SK-N-MC (cell line): ENCODE results near the gene SCGB1C1.
A peak's percentile ranks its signal among the peaks of the same experiment; 100 is the strongest.

Experiments used
- DNase-seq: peaks from one replicate; pipeline ENCODE4 v3.0.0-alpha.2; 2011; ENCODE audit warnings: low read depth, low spot score
- H3K27ac ChIP-seq: fragments of 200-600 bp; sonication (generic); 2 replicates; pipeline ENCODE4 v1.5.1; 2016; ENCODE audit warnings: mixed run types
- H3K36me3 ChIP-seq: fragments of 200-600 bp; sonication (generic); 2 replicates; pipeline ENCODE4 v1.6.1; 2017; ENCODE audit warnings: antibody characterized with exemption, low read length, mixed read lengths; ENCODE audit not compliant: insufficient read depth
- H3K4me3 ChIP-seq: fragments of 200-600 bp; sonication (generic); 2 replicates; pipeline ENCODE4 v1.5.1; 2016
- H3K9ac ChIP-seq: fragments of 200-600 bp; sonication (generic); 2 replicates; pipeline ENCODE4 v1.8.0; 2017; ENCODE audit warnings: mixed run types, mixed read lengths; ENCODE audit not compliant: insufficient read length
- H3K9me3 ChIP-seq: fragments of 200-600 bp; sonication (generic); 2 replicates; pipeline ENCODE4 v1.6.1; 2017; ENCODE audit warnings: low read depth, mild to moderate bottlenecking, antibody characterized with exemption, low read length, moderate library complexity, mixed read lengths
- EZH2 ChIP-seq: fragments of 200-600 bp; sonication (generic); IDR thresholded peaks from one replicate; pipeline ENCODE4 v1.6.1; 2017; ENCODE audit warnings: antibody characterized with exemption
- FOXP2 ChIP-seq: optimal IDR thresholded peaks from 2 replicates; pipeline ENCODE3; 2011; ENCODE audit warnings: mild to moderate bottlenecking, moderate library complexity; ENCODE audit not compliant: insufficient read depth; ENCODE audit errors: extremely low read length, control extremely low read depth
- POLR2AphosphoS5 ChIP-seq: IDR thresholded peaks from 2 replicates; pipeline ENCODE4 v1.6.1; 2012; ENCODE audit warnings: mild to moderate bottlenecking, low read depth, low read length, borderline replicate concordance

SCGB1C1 gene

DNA sequence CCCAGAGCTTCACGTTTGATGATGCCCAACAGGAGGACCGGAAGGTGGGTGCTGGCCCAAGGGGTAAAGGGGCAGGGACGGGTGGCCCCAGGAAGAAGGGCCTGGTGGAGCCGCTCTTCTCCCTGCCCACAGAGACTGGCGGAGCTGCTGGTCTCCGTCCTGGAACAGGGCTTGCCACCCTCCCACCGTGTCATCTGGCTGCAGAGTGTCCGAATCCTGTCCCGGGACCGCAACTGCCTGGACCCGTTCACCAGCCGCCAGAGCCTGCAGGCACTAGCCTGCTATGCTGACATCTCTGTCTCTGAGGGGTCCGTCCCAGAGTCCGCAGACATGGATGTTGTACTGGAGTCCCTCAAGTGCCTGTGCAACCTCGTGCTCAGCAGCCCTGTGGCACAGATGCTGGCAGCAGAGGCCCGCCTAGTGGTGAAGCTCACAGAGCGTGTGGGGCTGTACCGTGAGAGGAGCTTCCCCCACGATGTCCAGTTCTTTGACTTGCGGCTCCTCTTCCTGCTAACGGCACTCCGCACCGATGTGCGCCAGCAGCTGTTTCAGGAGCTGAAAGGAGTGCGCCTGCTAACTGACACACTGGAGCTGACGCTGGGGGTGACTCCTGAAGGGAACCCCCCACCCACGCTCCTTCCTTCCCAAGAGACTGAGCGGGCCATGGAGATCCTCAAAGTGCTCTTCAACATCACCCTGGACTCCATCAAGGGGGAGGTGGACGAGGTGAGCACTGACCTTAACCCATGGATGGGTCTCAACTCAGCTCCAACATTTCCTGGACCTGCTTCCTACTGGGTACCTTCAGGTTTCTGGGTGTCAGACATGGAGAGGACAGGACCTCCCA lies 16.6 kb downstream of the SCGB1C1 start:
- Histone ChIP-seq H3K27ac (no peak overlapping the region), H3K4me3 (peak overlapping the region; percentile 96), H3K9me3 (no peaks in the 10 kb centered on the region), H3K36me3 (peaks cover 50% of the 10 kb centered on the region), H3K9ac (peak overlapping the region; percentile 95)
- TF ChIP-seq FOXP2 (no peak), POLR2AphosphoS5 (no peak), EZH2 (no peak)
- DNase-seq, result no peak

DNA sequence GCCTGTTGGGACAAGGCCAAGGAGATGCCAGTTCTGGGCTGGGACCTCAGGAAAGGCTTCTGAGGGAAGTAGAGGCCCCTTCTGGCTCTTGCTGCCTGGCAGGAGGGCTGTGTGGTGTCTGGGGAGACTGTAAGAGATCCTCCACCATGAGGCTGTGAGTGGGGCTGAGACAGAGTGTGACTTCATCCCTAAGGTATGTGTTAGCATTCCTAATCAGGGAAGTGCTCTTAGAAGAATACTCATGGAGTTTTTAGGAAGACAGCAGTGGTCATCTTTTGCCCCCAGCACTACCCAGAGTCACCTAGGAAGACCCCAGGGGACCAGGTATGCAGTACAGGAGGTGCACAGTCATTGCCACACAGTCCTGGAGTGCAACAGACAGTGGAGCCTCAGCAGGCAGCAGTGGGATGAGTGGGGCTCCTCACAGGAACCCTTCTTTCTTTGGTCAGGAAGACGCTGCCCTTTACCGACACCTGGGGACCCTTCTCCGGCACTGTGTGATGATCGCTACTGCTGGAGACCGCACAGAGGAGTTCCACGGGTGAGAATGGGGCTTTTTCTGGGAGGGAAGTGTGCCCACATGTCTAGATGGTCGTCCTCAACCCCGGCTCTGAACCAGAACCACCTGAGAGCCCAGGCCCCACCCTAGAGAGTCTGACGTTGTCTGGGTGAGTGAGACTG lies 17.4 kb downstream of the SCGB1C1 start:
- H3K4me3 ChIP-seq, result peak overlapping the region; percentile 96
- no peak for DNase-seq
- H3K27ac ChIP-seq, result no peak overlapping the region
- TF ChIP-seq FOXP2, result no peak
- no peak for TF ChIP-seq EZH2
- TF ChIP-seq POLR2AphosphoS5, result no peak
- peak overlapping the region; percentile 37 for H3K9ac ChIP-seq
- H3K9me3 ChIP-seq, result no peaks in the 10 kb centered on the region
- peaks cover 52% of the 10 kb centered on the region for H3K36me3 ChIP-seq

DNA sequence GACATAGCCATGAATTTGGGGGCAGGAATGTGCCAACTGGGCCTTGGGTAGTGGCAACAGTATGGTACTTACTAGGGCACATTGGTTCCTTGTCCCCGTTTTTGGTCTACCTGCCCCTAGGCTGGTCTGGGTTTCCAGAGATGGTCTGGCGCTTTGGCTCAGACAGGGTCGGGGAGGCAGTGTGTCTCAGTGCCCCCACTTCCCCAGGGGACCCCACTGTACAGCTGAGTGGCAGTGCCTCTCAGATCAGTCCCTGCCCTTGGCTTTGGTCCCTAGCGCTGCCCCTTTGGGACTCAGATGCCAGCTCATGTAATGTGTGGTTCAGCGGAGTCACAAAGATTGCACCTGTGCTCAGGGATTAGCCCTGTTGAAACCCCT lies 17.9 kb downstream of the SCGB1C1 start:
- no peaks in the 10 kb centered on the region for H3K9me3 ChIP-seq
- no peak for DNase-seq
- TF ChIP-seq POLR2AphosphoS5, result no peak
- no peak for TF ChIP-seq EZH2
- TF ChIP-seq FOXP2, result no peak
- peak overlapping the region; percentile 26 for H3K9ac ChIP-seq
- peaks cover 51% of the 10 kb centered on the region for H3K36me3 ChIP-seq
- H3K4me3 ChIP-seq, result no peak overlapping the region
- no peak overlapping the region for H3K27ac ChIP-seq

DNA sequence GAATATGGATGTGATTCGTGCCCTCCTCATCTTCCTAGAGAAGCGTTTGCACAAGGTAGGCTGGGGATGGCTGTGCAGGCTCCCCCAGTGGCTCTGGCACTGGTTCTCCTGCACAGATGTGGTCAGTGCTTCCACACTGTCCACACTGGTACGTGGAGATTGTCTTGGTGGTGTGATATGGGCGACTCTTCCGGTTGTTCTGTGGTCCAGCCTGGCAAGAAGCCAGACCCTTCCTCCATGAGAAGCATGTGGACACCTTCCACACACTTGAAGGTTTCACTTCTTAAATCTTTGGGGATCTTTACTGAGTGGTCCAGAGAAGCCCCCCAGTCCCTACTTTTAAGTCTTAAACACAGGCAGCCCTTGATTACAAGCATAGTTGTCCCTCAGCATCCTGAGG lies 18.4 kb downstream of the SCGB1C1 start:
- H3K9ac ChIP-seq, result no peak overlapping the region
- H3K36me3 ChIP-seq, result peaks cover 51% of the 10 kb centered on the region

DNA sequence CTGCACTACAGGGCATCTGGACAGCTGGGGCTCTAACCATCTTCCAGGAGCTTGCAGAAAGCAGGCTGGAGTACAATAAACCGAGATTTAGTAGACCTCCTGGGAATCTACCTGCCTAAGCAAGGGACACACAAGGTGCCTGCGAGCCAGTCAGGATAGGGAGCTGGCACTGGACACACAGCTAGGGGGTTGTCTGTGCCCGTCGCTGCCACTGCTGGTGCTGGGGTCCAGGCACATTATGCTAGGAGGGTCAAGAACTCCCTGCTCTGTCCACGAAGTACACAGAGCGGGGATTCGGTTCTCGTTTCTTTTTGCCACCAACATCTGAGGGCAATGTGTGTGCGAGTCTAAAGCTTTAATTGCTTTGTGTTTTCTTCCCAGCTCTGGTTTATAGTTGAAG lies 18.9 kb downstream of the SCGB1C1 start:
- H3K9me3 ChIP-seq, result no peaks in the 10 kb centered on the region
- no peak overlapping the region for H3K4me3 ChIP-seq
- DNase-seq, result no peak
- H3K36me3 ChIP-seq, result peaks cover 51% of the 10 kb centered on the region
- TF ChIP-seq POLR2AphosphoS5 (no peak), FOXP2 (no peak), EZH2 (no peak)
- no peak overlapping the region for H3K27ac ChIP-seq
- no peak overlapping the region for H3K9ac ChIP-seq

More for the DNA sequence above, 18.4 kb downstream of the SCGB1C1 start:
- no peak overlapping the region for H3K27ac ChIP-seq
- H3K4me3 ChIP-seq, result no peak overlapping the region
- no peak for TF ChIP-seq FOXP2
- TF ChIP-seq EZH2, result no peak
- no peak for TF ChIP-seq POLR2AphosphoS5
- no peaks in the 10 kb centered on the region for H3K9me3 ChIP-seq
- no peak for DNase-seq

DNA sequence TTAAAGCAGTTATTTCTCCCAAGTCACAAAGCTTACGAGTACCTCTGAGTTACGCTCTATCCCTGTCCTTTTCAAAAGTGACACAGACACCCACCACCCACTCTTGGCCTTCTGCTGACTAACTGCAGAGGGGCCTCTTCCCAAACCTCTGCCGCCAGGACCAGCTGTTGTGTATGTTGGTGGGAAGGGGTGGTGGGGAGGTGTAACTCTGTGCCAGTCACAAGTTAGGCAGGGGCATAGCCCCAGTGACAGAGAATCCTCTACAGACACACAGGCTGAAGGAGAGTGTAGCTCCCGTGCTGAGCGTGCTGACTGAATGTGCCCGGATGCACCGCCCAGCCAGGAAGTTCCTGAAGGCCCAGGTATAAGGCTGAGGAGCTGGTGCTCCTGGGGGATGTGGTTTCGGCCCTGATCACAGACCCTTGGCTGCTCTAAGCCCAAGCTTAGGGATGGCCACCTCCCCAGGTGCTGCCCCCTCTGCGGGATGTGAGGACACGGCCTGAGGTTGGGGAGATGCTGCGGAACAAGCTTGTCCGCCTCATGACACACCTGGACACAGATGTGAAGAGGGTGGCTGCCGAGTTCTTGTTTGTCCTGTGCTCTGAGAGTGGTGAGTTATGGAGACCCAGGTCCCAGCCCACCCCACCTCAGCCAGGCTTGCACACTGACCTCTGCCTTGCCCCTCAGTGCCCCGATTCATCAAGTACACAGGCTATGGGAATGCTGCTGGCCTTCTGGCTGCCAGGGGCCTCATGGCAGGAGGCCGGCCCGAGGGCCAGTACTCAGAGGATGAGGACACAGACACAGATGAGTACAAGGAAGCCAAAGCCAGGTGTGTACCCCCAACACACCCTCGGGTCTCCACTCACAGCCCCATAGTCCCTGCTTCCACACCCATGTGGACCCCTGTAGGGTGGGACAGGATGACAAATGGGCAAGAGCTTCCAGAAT lies 19.5 kb downstream of the SCGB1C1 start:
- TF ChIP-seq EZH2, result no peak
- no peak for TF ChIP-seq POLR2AphosphoS5
- no peak for TF ChIP-seq FOXP2
- no peaks in the 10 kb centered on the region for H3K9me3 ChIP-seq
- H3K27ac ChIP-seq, result no peak overlapping the region
- no peak for DNase-seq
- peaks cover 51% of the 10 kb centered on the region for H3K36me3 ChIP-seq
- no peak overlapping the region for H3K4me3 ChIP-seq
- no peak overlapping the region for H3K9ac ChIP-seq

DNA sequence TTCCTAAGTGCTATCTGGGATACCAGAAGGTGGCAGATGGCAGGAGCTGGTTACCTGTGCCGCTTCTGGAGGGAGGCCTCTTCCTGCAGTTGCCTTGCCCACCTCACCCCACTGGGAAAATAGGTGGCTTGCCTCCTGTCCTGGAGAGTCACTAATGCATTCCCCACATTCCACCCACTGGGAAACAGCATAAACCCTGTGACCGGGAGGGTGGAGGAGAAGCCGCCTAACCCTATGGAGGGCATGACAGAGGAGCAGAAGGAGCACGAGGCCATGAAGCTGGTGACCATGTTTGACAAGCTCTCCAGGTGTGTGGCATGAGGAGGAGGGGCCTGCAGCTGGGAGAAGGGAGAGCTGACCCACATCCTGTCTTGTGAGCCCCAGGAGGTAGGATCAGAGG lies 20.2 kb downstream of the SCGB1C1 start:
- Histone ChIP-seq H3K27ac (no peak overlapping the region), H3K4me3 (no peak overlapping the region), H3K9ac (no peak overlapping the region), H3K9me3 (no peaks in the 10 kb centered on the region), H3K36me3 (peaks cover 51% of the 10 kb centered on the region)
- no peak for DNase-seq
- TF ChIP-seq EZH2 (no peak), FOXP2 (no peak), POLR2AphosphoS5 (no peak)

DNA sequence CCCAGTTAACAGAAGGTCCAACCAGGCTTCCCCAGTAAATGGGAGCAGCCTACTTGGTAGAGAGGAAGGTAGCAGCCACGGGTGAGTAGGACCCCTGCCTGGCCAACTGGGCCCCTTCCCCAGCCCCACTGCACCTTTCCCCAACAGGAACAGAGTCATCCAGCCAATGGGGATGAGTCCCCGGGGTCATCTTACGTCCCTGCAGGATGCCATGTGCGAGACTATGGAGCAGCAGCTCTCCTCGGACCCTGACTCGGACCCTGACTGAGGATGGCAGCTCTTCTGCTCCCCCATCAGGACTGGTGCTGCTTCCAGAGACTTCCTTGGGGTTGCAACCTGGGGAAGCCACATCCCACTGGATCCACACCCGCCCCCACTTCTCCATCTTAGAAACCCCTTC lies 21.2 kb downstream of the SCGB1C1 start:
- no peaks in the 10 kb centered on the region for H3K9me3 ChIP-seq
- no peak for TF ChIP-seq FOXP2
- no peak for TF ChIP-seq POLR2AphosphoS5
- TF ChIP-seq EZH2, result no peak
- no peak overlapping the region for H3K27ac ChIP-seq
- no peak for DNase-seq
- H3K9ac ChIP-seq, result no peak overlapping the region
- peaks cover 51% of the 10 kb centered on the region for H3K36me3 ChIP-seq
- no peak overlapping the region for H3K4me3 ChIP-seq
